Vagina (tissue), 2 donors: Measurements from ENCODE around the gene HNRNPDL.
"Not testable (repeated sequence)": the region's sequence is repeated elsewhere in the genome, so short reads cannot be mapped to it uniquely, and the experiment has no call there.

Experiments
- CTCF ChIP-seq, 3 experiments: fragments of 450-650 bp in 2 of 3; fragments of 200-600 bp in 1 of 3; sonication (generic) in 1 of 3; IDR thresholded peaks; one replicate each; pipeline ENCODE4 v1.5.1; 2017 to 2019; ENCODE audit warnings: antibody characterized with exemption in 3 of 3, mild to moderate bottlenecking in 2 of 3, moderate library complexity in 2 of 3
- POLR2AphosphoS5 ChIP-seq, 2 donors: sonication (generic); formaldehyde crosslinking; IDR thresholded peaks; one replicate each; pipeline ENCODE4 v1.9.0; 2017; ENCODE audit warnings: antibody characterized with exemption in 2 of 2, mild to moderate bottlenecking in 2 of 2, low read depth in 1 of 2; ENCODE audit not compliant: insufficient read depth in 1 of 2

- TF ChIP-seq POLR2AphosphoS5 (IDR thresholded peaks at IDR 0.05; ENCODE audit: insufficient read depth in 1 of 2, low read depth in 1 of 2); CTCF (IDR thresholded peaks at IDR 0.05): not testable (repeated sequence)
Measured at GRCh38 chr4:82477469-82477868, 47.2 kb upstream of the HNRNPDL start.
